Prostate gland (tissue), 2 donors: Measurements from ENCODE around the gene SLC10A7.

Experiments used
- CTCF ChIP-seq, 4 experiments: fragments of 200-600 bp in 2 of 4; fragments of 450-650 bp in 2 of 4; sonication (generic) in 2 of 4; IDR thresholded peaks; 1 replicate in 3 of 4; 2 replicates in 1 of 4; pipeline ENCODE4 v1.5.1; 2016 to 2019; ENCODE audit warnings: antibody characterized with exemption in 4 of 4, mild to moderate bottlenecking in 2 of 4, moderate library complexity in 2 of 4
- POLR2A ChIP-seq: fragments of 450-650 bp; IDR thresholded peaks from one replicate; pipeline ENCODE4 v1.6.1; 2016; ENCODE audit warnings: antibody characterized with exemption, mild to moderate bottlenecking

GRCh38 chr4:146274774-146275173 is 247.0 kb downstream of the SLC10A7 start:
- TF ChIP-seq CTCF (IDR thresholded peaks at IDR 0.05) (no peak), POLR2A (no peak)
